HG02759 (cell line): ENCODE results near the gene ADRM1.

Experiments used
- ATAC-seq: cut with Tn5 transposase; IDR thresholded peaks from one replicate; pipeline ENCODE4 v1.9.1; 2021; ENCODE audit warnings: mild to moderate bottlenecking, moderate library complexity; ENCODE audit not compliant: unreplicated experiment

ADRM1 gene

GRCh38 chr20:62323146-62323979 lies 20.6 kb downstream of the ADRM1 start:
- no peak for ATAC-seq

- no peak for ATAC-seq
These were observed 21.4 kb downstream of the ADRM1 start for GRCh38 chr20:62323980-62324906.

GRCh38 chr20:62325172-62325905 lies 22.5 kb downstream of the ADRM1 start:
- no peak for ATAC-seq

DNA sequence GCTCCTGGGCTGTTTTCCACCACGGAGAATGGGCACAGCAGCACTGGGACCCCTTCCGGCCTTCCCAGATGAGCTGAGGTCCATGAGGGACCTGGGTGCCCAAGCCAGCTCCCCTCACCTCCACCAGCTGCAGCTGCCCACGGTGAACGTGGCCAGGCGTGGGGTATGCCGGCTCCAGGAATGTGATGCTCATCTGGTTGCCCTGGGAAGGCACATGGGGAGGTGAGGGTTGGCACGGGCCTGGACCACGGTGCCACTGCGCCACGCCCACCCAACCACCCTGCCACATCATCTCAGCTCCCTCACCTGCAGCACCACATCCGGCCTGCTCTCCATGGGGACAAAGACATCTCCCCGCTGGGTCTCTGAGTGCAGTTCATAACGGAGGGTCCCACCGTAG lies 23.8 kb downstream of the ADRM1 start:
- no peak for ATAC-seq

DNA sequence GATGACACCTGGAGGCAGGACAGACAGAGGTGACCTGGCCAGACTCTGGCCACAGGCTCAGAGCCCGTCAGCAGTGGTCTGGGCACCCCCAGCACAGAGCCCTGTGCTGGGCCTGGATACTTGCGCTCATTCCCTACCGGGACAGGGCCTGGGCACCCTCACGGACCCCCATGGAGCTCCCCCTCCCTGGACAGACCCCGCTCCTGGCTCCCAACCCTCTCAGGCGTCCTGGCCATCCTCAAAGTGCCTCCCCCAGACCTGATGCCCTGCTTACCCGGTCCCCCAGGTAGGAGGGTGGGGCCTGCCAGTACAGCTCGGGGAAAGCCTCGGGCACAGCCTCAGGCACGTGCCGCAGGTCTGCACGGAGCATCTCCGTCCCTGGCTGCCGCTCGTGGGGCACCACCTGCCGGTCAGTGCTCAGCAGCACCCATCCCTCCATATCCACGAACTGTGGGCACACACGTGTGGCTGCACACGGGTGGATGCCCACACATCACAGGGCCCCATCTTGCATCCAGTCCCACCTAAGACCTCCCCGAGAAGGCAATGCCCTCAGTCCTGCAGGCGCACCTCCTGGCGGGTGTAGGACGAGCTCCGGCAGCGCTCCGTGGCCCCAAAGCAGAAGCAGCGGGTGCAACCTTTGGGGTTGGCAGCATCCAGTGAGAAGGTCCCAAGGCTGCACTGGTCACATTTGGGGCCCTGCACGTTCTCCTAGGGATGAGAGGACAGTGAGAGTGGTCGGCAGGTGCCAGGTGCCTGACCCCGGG lies 24.3 kb downstream of the ADRM1 start:
- no peak for ATAC-seq

DNA sequence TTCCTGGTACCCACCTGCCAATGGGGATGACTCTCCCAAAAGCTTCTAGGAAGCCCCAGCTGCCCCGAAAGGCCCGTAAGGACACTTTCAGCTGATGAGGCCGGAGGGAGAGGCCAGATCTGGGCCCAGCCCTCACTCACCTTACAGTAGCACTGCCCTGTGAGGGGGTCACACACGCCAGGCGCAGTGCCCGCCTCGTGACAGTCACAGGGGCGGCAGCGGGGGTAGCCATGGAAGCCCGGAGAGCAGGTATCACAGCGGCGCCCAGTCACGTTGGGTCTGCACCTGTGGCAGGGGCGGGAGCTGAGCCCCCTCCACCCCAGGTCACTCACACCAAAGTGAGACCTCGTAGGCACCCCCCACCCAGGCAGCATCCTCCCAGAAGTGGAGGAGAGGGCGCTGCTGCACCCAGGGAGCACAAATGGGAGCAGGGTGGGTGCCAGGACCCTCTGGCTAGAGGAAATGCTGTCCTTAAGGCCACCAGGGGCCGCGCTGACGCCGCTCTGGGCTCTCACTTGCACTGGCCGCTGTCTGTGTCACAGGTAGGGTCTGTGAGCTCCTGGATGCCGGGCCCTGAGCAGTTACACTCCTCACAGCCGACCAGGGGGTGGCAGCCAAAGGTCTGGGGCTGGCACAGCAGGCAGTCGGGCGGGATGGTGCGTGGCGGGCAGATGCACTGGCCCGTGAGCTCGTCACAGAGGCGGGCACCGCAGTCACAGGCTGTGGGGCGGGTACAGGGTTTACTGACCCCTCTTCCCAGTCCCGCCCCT lies 25.1 kb downstream of the ADRM1 start:
- ATAC-seq: no peak

GRCh38 chr20:62328684-62329388 lies 26.0 kb downstream of the ADRM1 start:
- no peak for ATAC-seq

- ATAC-seq: no peak
These were observed 26.9 kb downstream of the ADRM1 start for GRCh38 chr20:62329389-62330377.

DNA sequence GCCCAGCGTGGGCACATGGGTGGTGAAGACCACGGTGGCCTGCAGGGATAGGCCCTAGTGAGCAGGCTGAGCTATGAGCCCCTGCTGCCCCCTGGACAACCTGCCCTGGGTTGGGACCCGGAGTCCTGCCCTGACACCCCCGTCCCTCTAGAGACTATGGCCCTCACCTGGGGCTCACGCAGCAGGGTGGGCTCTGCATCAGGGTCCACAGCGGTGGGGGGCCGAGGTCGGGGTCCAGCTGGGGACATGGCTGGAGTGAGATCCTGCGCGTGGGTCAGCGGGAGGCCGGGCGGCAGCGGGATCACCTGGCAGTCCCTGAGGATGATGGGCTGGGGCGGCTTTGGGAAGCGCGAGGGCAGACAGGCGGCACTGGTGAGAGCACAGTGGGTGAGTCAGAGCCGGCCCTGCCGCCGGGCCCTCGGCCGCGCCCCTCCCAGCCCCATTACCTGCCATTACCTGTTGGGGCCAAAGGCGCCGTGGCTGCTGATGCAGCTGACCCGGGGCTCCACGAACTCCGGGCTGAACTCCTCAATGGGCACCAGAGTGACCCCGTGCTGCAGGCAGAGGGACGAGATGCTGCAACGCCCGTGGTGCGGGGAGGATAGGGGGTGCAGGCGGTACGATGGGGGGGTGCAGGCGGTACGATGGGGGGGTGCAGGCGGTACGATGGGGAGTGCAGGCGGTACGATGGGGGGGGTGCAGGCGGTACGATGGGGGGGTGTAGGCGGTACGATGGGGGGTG lies 27.9 kb downstream of the ADRM1 start:
- no peak for ATAC-seq

GRCh38 chr20:62331347-62331746 lies 28.6 kb downstream of the ADRM1 start:
- ATAC-seq: no peak

DNA sequence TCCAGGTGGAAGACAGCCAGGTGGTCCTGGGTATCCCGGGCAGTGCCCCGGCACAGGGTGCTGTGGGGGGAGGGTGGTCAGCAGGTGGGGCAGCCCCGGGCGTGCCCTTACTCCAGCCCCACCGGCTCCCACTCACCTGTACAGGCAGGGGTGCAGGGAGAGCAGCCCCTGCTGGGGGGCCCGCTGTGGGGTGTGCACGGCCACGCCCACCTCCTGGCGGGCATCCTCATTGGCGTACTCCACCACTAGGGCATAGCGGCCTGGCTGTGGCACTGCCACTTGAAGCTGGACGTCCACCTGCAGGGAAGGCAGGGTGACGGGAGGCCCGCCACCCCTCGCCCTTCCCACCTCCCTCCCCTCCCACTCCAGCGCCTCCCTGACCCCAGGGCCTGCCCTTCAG lies 29.6 kb downstream of the ADRM1 start:
- no peak for ATAC-seq

DNA sequence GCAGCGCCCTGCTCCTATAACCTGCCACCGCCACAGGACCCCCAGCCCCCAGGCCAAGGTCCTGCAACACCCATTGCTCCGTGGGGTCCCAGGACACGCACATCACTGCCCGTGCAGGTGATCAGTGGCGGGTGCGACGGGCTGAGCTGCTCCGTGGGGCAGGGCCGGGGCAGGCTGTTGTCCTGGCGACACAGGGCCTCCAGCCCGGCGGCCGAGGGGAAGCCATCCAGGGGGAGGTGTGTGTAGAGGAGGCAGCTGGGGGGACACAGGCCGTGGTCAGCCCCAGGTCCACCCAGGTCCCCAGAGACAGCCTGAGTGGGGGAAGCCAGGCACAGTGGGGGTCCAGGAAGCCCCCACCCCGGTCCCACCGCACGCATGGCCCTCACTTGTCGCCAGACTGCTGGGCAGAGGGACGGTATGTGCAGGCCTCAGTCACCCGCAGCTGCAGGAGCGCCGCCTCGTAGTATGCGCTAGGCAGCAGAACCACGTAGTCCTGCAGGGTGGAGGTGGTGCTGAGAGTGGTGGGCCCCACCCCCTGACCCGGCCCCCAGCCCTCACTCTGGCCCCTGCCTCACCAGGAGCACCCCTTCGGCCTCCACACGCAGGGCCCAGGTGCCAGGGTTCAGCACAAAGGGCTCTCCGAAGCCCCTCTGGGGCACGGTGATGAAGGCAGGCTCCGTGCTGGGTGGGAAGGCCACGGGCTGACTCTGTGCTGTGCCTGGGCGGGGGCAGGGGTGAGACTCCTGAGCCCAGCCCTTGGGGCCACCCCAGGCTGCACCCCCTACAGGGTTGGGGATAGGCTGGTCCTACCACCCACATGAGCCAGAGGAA lies 30.4 kb downstream of the ADRM1 start:
- ATAC-seq: no peak

- no peak for ATAC-seq
These were observed 31.2 kb downstream of the ADRM1 start for GRCh38 chr20:62333820-62334595.

DNA sequence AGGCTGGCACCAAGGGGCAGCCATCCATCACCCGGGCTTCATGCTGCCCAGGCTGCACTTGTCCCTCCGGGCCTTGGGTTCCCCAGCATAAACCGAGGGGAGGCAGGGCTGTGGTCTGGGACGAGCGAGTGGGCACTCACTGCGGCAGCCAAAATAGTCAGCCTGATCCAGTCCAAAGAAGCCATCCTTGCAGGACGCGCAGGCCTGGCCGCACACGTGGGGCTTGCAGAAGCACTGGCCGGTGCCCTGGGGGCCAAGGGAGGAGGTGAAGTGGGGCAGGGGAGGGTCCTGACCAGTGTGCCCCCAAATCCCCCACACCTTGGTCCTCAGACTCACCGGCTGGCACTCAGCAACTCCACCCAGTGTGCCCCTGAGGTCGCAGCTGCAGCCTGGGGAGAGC lies 32.1 kb downstream of the ADRM1 start:
- ATAC-seq: no peak

DNA sequence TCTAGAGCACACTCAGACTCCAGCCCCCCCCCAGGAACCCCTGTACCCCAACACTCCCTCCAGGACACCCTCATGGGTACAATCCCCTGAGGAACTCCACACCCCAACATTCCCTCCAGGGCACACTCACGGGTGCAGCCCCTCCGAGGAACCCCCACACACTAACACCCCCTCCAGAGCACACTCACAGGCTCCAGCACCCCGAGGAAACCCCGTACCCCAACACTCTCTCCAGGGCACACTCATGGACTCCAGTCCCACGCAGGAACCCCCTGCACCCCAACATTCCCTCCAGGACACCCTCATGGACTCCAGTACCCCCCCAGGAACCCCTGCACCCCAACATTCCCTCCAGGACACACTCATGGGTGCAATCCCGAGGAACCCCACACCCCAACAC lies 32.7 kb downstream of the ADRM1 start:
- no peak for ATAC-seq

- no peak for ATAC-seq
These were observed 33.5 kb downstream of the ADRM1 start for GRCh38 chr20:62336329-62336728.
